HG03342 (cell line): ENCODE data around the gene ZIC4.

Source experiments
- ATAC-seq: cut with Tn5 transposase; IDR thresholded peaks from one replicate; pipeline ENCODE4 v1.9.1; 2021; ENCODE audit warnings: mild to moderate bottlenecking, moderate library complexity; ENCODE audit not compliant: unreplicated experiment

Gene ZIC4

GRCh38 chr3:147407498-147408187, 1.3 kb upstream of the ZIC4 start:
- no peak for ATAC-seq

GRCh38 chr3:147407114-147407497, 763 bp upstream of the ZIC4 start:
- no peak for ATAC-seq

- no peak for ATAC-seq
Measured at GRCh38 chr3:147405231-147406027, 914 bp downstream of the ZIC4 start.

GRCh38 chr3:147404800-147405230, 1.5 kb downstream of the ZIC4 start:
- ATAC-seq: no peak

- no peak for ATAC-seq
Measured at GRCh38 chr3:147404000-147404799, 2.1 kb downstream of the ZIC4 start.

- ATAC-seq: no peak
Measured at GRCh38 chr3:147403511-147403910, 2.8 kb downstream of the ZIC4 start.

- no peak for ATAC-seq
Measured at GRCh38 chr3:147402159-147402558, 4.2 kb downstream of the ZIC4 start.

GRCh38 chr3:147401421-147401820, 4.9 kb downstream of the ZIC4 start:
- ATAC-seq: no peak

- no peak for ATAC-seq
Measured at GRCh38 chr3:147400999-147401398, 5.3 kb downstream of the ZIC4 start.

GRCh38 chr3:147400111-147400510, 6.2 kb downstream of the ZIC4 start:
- ATAC-seq: no peak

- ATAC-seq: no peak
Measured at GRCh38 chr3:147398813-147399534, 7.4 kb downstream of the ZIC4 start.

- ATAC-seq: no peak
Measured at GRCh38 chr3:147397875-147398812, 8.2 kb downstream of the ZIC4 start.

GRCh38 chr3:147397155-147397874, 9.0 kb downstream of the ZIC4 start:
- no peak for ATAC-seq

- ATAC-seq: no peak
Measured at GRCh38 chr3:147396712-147397046, 9.7 kb downstream of the ZIC4 start.

- no peak for ATAC-seq
Measured at GRCh38 chr3:147395899-147396711, 10.2 kb downstream of the ZIC4 start.

GRCh38 chr3:147394884-147395225, 11.5 kb downstream of the ZIC4 start:
- ATAC-seq: no peak

GRCh38 chr3:147393943-147394883, 12.1 kb downstream of the ZIC4 start:
- no peak for ATAC-seq
